Endodermal cell (in vitro differentiated cells): ENCODE data around the gene ABHD4. TPM values are rescaled to one million over a fixed set of nuclear protein-coding genes. Genes with fewer than 3 reads are reported as not detected.

ENCODE experiments used
- DNase-seq: peaks from one replicate; pipeline ENCODE4 v3.0.0-alpha.2; 2017
- H3K27ac ChIP-seq: 2 replicates; pipeline ENCODE4 v1.5.1; 2013; ENCODE audit warnings: mild to moderate bottlenecking, low read depth, low read length, moderate library complexity
- H3K27me3 ChIP-seq: 2 replicates; pipeline ENCODE4 v1.6.1; 2013; ENCODE audit warnings: mild to moderate bottlenecking, low read length, moderate library complexity; ENCODE audit not compliant: insufficient read depth, control insufficient read depth, poor library complexity, severe bottlenecking
- H3K36me3 ChIP-seq: 2 replicates; pipeline ENCODE4 v1.7.0; 2013; ENCODE audit warnings: mild to moderate bottlenecking, low read length, moderate library complexity; ENCODE audit not compliant: control insufficient read depth, insufficient read depth
- H3K4me1 ChIP-seq: one replicate; pipeline ENCODE4 v1.7.0; 2013; ENCODE audit warnings: low read length; ENCODE audit not compliant: control insufficient read depth, insufficient read depth
- H3K4me3 ChIP-seq: 2 replicates; pipeline ENCODE4 v1.5.1; 2013; ENCODE audit warnings: mild to moderate bottlenecking, low read length, moderate library complexity
- H3K9ac ChIP-seq: 2 replicates; pipeline ENCODE4 v1.6.1; 2013; ENCODE audit warnings: mild to moderate bottlenecking, low read length, moderate library complexity; ENCODE audit not compliant: poor library complexity, severe bottlenecking; ENCODE audit errors: extremely low read depth
- H3K9me3 ChIP-seq: 2 replicates; pipeline ENCODE4 v1.6.1; 2013; ENCODE audit warnings: mild to moderate bottlenecking, low read length, moderate library complexity; ENCODE audit not compliant: control insufficient read depth
- H3K27ac Mint-ChIP-seq: 2 replicates; pipeline ENCODE4 v1.8.0; 2020; ENCODE audit warnings: mixed read lengths
- H3K27me3 Mint-ChIP-seq: 2 replicates; pipeline ENCODE4 v1.8.0; 2021; ENCODE audit warnings: mild to moderate bottlenecking, mixed read lengths; ENCODE audit not compliant: insufficient read depth
- H3K36me3 Mint-ChIP-seq: 2 replicates; pipeline ENCODE4 v1.8.0; 2020; ENCODE audit warnings: low read depth, mixed read lengths
- H3K4me1 Mint-ChIP-seq: 2 replicates; pipeline ENCODE4 v1.8.0; 2020; ENCODE audit warnings: mixed read lengths
- H3K4me3 Mint-ChIP-seq: 2 replicates; pipeline ENCODE4 v1.8.0; 2020; ENCODE audit warnings: mild to moderate bottlenecking, moderate library complexity, mixed read lengths
- H3K9me3 Mint-ChIP-seq: 2 replicates; pipeline ENCODE4 v1.8.0; 2020; ENCODE audit warnings: mild to moderate bottlenecking, mixed read lengths
- CTCF ChIP-seq: fragments of 200-600 bp; sonication (generic); conservative IDR thresholded peaks from 2 replicates; pipeline ENCODE4 v1.5.0; 2021; ENCODE audit warnings: antibody characterized with exemption, mild to moderate bottlenecking
- WGBS, 2 experiments: methylation state at CpG; one replicate each; pipeline versions ENCODE4 v1.1.5 to v1.1.7; 2013; ENCODE audit warnings: missing lambda C conversion rate in 2 of 2, mixed read lengths in 1 of 2; ENCODE audit not compliant: insufficient coverage in 1 of 2, insufficient read length in 1 of 2; 5-methylcytosine and 5-hydroxymethylcytosine counted together
- total RNA-seq, 2 donors: library from RNA; stranded (reverse); fragmentation: NEBNext Ultra II Directional in 1 of 2; extraction: Animal tissue kit (Norgen Biotek cat#: 25700) in 1 of 2; gene quantifications; 2 replicates in 1 of 2; 3 replicates in 1 of 2; pipeline ENCODE4 v1.2.1, GENCODE V29; 2021

The ABHD4 gene
- total RNA-seq, 2 donors from 2014 or later = 68.3 to 77.7 TPM

DNA sequence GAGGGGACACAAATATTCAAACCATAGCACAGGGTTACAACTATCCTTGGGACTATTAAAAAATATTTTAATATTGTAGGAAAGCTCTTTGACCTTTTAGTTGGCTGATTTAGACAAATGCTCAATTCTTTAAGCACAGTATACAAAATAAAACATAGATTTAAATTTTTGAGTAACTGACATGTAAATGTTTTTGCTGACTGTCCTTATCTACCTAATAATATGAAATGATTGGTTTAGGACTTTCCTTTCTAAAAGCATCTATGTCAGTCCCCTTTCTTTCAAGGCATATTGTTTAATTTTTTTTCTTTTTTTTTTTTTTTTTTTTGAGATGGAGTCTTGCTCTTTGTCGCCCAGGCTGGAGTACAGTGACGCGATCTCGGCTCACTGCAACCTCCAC is 62.6 kb downstream of the ABHD4 start:
- Histone ChIP-seq H3K9ac (no peak overlapping the region), H3K4me3 (no peak overlapping the region), H3K9me3 (no peaks in the 10 kb centered on the region), H3K27ac (no peak overlapping the region), H3K36me3 (no peaks in the 10 kb centered on the region), H3K27me3 (no peaks in the 10 kb centered on the region), H3K4me1 (peaks cover 6% of the 10 kb centered on the region)
- H3K27ac Mint-ChIP-seq = no peak overlapping the region
- no peak overlapping the region for H3K4me3 Mint-ChIP-seq
- H3K27me3 Mint-ChIP-seq = no peaks in the 10 kb centered on the region
- DNase-seq = no peak
- no peaks in the 10 kb centered on the region for H3K9me3 Mint-ChIP-seq
- no peaks in the 10 kb centered on the region for H3K36me3 Mint-ChIP-seq
- no peak for TF ChIP-seq CTCF
- peaks cover 32% of the 10 kb centered on the region for H3K4me1 Mint-ChIP-seq
- WGBS, 2 experiments = 100% methylated on average over 4 of the region's 4 CpGs; no CpG with 5 or more reads in 1 of the 2 experiments

Other genes starting within 250 kb of the ABHD4 start
- 100 to 1,000 TPM; 176 to 193 TPM for gene DAD1, start 9.1 kb upstream of the ABHD4 start, total RNA-seq
- gene OR6J1, start 46.1 kb downstream of the ABHD4 start, total RNA-seq = not detected
- 100 to 1,000 TPM; 114 TPM for gene OXA1L, start 168.4 kb downstream of the ABHD4 start, total RNA-seq
- 10 to 100 TPM; 16.7 to 17.0 TPM for gene SLC7A7, start 217.1 kb downstream of the ABHD4 start, total RNA-seq
- gene MRPL52, start 231.6 kb downstream of the ABHD4 start, total RNA-seq = 100 to 1,000 TPM; 192 to 204 TPM
- 100 to 1,000 TPM; 181 to 220 TPM for gene MMP14, start 238.3 kb downstream of the ABHD4 start, total RNA-seq